Measurements from ENCODE around the gene AGAP2. TPM values are rescaled to one million over a fixed set of nuclear protein-coding genes. Genes with fewer than 3 reads are reported as not detected.

AGAP2 gene
- total and polyA plus RNA-seq, 9 of the 15 experiments (the other 6 are each of a cell fraction or from before 2014, with no cell fraction given) = 0.04 to 0.77 (median 0.28) TPM; not detected in 1

- in situ Hi-C loops (cut with MboI) = no loop called here
- Histone ChIP-seq H3K36me3 (ENCODE audit: control insufficient read depth, insufficient read depth, low read length) (peaks cover 52% of the 10 kb centered on the region; the same call in 2 of the 3 replicates), H4K20me1 (replicated peaks; ENCODE audit: control insufficient read depth, insufficient read depth, low read length) (no peaks in the 10 kb centered on the region), H3K9me1 (ENCODE audit: control insufficient read depth, insufficient read depth, low read length) (no peaks in the 10 kb centered on the region), H2AFZ (ENCODE audit: low read depth, low read length) (no peak overlapping the region), H3K4me1 (replicated peaks in 1 of 2; ENCODE audit: control insufficient read depth in 2 of 2, insufficient read depth in 2 of 2, low read length in 2 of 2) (no peaks in the 10 kb centered on the region), H3K27me3 (ENCODE audit: control insufficient read depth in 2 of 2, insufficient read depth in 2 of 2, low read length in 2 of 2) (no peaks in the 10 kb centered on the region), H3K9ac (ENCODE audit: insufficient read depth in 1 of 2, low read depth in 2 of 2, low read length in 2 of 2) (no peak overlapping the region), H3K27ac (ENCODE audit: extremely low read depth, low read depth, low read length) (no peak overlapping the region), H3K79me2 (ENCODE audit: control insufficient read depth, insufficient read depth, low read length) (no peaks in the 10 kb centered on the region), H3K4me2 (ENCODE audit: insufficient read depth, low read length) (no peak overlapping the region), H3K9me3 (replicated peaks; ENCODE audit: control insufficient read depth, insufficient read depth, low read depth, low read length) (no peaks in the 10 kb centered on the region), H3K4me3 (no peak overlapping the region)
- CTCF ChIA-PET (ENCODE audit: low intra/inter-chr PET ratio) = no interaction called here
- FAIRE-seq (no peak), ATAC-seq (no peak), DNase-seq (ENCODE audit: extremely low read depth in 1 of 4, low spot score in 3 of 4) (no peak)
- POLR2A ChIA-PET = interaction anchor here (0.9 to 1.1 kb wide), 2 partner anchors 11 to 24 kb away, joined by 4 to 5 read pairs; partner anchors contain the start of gene OS9
- TF ChIP-seq TRIM24 (IDR thresholded peaks at IDR 0.05) = no peak
- TF ChIP-seq NFIX (CRISPR knock-in tag; IDR thresholded peaks at IDR 0.05; ENCODE audit: low read depth) = no peak
- TF ChIP-seq U2AF2 (optimal IDR thresholded peaks at IDR 0.05; ENCODE audit: low read depth, low read length) = no peak
- TF ChIP-seq NBN (IDR thresholded peaks at IDR 0.05; ENCODE audit: low read depth) = no peak
- no peak for TF ChIP-seq DIDO1 (tag; IDR thresholded peaks at IDR 0.05; ENCODE audit: low read depth)
- no peak for TF ChIP-seq CREB5 (CRISPR knock-in tag; IDR thresholded peaks at IDR 0.05)
- TF ChIP-seq, protein P1, sequence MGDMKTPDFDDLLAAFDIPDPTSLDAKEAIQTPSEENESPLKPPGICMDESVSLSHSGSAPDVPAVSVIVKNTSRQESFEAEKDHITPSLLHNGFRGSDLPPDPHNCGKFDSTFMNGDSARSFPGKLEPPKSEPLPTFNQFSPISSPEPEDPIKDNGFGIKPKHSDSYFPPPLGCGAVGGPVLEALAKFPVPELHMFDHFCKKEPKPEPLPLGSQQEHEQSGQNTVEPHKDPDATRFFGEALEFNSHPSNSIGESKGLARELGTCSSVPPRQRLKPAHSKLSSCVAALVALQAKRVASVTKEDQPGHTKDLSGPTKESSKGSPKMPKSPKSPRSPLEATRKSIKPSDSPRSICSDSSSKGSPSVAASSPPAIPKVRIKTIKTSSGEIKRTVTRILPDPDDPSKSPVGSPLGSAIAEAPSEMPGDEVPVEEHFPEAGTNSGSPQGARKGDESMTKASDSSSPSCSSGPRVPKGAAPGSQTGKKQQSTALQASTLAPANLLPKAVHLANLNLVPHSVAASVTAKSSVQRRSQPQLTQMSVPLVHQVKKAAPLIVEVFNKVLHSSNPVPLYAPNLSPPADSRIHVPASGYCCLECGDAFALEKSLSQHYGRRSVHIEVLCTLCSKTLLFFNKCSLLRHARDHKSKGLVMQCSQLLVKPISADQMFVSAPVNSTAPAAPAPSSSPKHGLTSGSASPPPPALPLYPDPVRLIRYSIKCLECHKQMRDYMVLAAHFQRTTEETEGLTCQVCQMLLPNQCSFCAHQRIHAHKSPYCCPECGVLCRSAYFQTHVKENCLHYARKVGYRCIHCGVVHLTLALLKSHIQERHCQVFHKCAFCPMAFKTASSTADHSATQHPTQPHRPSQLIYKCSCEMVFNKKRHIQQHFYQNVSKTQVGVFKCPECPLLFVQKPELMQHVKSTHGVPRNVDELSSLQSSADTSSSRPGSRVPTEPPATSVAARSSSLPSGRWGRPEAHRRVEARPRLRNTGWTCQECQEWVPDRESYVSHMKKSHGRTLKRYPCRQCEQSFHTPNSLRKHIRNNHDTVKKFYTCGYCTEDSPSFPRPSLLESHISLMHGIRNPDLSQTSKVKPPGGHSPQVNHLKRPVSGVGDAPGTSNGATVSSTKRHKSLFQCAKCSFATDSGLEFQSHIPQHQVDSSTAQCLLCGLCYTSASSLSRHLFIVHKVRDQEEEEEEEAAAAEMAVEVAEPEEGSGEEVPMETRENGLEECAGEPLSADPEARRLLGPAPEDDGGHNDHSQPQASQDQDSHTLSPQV (IDR thresholded peaks at IDR 0.05) = no peak
- TF ChIP-seq ESRRB (CRISPR knock-in tag; IDR thresholded peaks at IDR 0.05; ENCODE audit: borderline replicate concordance) = no peak
- intact Hi-C loops (cut with micrococcal nuclease) = no loop called here
- 93% methylated on average over 14 of the region's 22 CpGs for WGBS (ENCODE audit: insufficient coverage, low coverage, missing lambda C conversion rate)
- TSS peak; percentile 53 for BruUV-seq (replicated peaks)
Measured at GRCh38 chr12:57717846-57718640, 20.5 kb downstream of the AGAP2 start.
